Lower leg skin (tissue), 3 donors: ENCODE measurements around the gene CACNB3.

ENCODE experiments used
- POLR2A ChIP-seq, 2 donors: fragments of 450-650 bp; IDR thresholded peaks; one replicate each; pipeline ENCODE4 v1.6.1; 2016 to 2017; ENCODE audit warnings: antibody characterized with exemption in 2 of 2, mild to moderate bottlenecking in 1 of 2, moderate library complexity in 1 of 2
- TF ChIP-seq, protein P1 (sequence below), 3 donors: fragments of 450-650 bp; IDR thresholded peaks; one replicate each; pipeline ENCODE4 v1.5.1; 2016; ENCODE audit warnings: antibody characterized with exemption in 3 of 3, mild to moderate bottlenecking in 3 of 3, moderate library complexity in 2 of 3

DNA sequence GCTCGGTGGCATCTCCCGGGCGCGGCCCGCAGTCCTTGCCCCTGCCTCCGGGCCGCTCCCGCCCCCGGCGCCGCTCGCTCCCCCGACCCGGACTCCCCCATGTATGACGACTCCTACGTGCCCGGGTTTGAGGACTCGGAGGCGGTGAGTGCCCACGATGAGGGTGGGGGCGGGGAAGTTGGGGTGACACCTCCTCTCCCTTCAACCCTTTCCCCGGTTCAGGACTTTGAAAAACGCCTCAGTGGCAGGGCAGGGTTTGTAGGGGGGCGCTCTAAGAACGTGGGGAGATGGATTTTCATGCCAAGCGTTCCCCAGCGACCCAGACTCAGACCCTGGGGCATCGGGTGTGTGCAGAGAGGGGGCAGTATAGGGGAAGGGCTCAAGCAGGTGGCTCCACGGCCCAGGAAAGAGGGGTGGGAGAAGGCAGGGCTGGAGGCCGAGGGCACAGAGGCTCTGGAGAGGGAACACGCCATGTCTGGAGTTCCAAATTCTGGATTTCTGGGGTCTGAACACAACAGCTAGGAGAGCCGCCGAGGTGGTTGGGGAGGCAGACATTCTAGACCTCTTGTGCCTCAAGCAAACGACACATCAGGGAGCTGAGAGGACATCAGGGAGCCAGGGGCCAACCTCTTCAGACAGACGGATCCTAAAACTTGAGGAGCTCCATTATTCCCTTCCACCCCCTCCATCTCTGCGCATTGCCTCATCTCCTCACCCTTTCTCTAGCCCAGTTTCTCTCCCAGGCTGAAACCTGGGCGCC is 715 bp downstream of the CACNB3 start:
- TF ChIP-seq, protein P1, sequence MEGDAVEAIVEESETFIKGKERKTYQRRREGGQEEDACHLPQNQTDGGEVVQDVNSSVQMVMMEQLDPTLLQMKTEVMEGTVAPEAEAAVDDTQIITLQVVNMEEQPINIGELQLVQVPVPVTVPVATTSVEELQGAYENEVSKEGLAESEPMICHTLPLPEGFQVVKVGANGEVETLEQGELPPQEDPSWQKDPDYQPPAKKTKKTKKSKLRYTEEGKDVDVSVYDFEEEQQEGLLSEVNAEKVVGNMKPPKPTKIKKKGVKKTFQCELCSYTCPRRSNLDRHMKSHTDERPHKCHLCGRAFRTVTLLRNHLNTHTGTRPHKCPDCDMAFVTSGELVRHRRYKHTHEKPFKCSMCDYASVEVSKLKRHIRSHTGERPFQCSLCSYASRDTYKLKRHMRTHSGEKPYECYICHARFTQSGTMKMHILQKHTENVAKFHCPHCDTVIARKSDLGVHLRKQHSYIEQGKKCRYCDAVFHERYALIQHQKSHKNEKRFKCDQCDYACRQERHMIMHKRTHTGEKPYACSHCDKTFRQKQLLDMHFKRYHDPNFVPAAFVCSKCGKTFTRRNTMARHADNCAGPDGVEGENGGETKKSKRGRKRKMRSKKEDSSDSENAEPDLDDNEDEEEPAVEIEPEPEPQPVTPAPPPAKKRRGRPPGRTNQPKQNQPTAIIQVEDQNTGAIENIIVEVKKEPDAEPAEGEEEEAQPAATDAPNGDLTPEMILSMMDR (IDR thresholded peaks at IDR 0.05): no peak
- no peak for TF ChIP-seq POLR2A (IDR thresholded peaks at IDR 0.05)
